ENCODE results near the gene THAP6.
"Not testable (repeated sequence)": the region's sequence is repeated elsewhere in the genome, so short reads cannot be mapped to it uniquely, and the experiment has no call there.

Gene THAP6

DNA sequence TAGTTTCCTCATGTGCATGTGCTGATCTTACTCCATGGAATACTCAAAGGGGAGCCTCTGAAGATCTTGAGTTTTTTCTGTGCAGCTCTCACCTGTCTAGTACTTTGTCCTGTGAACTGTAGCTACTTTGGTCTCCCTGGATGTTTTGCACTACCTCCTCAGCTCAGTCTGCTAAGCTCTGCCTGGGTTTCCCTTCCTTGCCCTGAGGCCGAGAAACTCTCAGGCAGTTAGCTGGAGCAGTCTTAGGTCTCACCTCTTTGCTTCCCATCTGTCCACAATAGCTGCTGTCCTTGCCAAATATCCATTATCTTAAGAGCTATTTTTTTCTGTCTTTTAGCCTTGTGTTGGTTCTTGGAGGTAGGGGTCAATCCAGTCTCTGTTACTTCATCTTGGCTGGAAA, 11.6 kb downstream of the THAP6 start:
- no peak for DNase-seq (ENCODE audit: low read depth)

DNA sequence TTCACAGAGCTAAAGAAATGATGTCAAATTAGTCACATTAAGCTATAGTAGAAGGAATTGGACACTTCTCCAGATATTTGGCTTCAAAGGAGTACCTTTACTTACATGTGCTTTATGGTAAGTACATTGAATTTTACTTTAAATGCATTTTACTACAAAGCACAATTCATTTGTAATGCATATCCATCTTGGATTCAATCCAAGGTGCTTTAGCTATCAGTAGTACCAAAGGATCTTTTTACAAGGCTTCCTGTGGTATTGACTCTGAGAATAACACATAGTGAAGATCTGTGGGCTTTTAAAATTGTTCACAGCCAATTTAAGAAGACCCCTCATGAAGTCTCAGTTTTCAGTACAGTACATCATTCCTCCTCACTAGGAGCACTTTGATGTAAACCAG, 13.2 kb downstream of the THAP6 start:
- DNase-seq (ENCODE audit: low read depth): no peak

DNA sequence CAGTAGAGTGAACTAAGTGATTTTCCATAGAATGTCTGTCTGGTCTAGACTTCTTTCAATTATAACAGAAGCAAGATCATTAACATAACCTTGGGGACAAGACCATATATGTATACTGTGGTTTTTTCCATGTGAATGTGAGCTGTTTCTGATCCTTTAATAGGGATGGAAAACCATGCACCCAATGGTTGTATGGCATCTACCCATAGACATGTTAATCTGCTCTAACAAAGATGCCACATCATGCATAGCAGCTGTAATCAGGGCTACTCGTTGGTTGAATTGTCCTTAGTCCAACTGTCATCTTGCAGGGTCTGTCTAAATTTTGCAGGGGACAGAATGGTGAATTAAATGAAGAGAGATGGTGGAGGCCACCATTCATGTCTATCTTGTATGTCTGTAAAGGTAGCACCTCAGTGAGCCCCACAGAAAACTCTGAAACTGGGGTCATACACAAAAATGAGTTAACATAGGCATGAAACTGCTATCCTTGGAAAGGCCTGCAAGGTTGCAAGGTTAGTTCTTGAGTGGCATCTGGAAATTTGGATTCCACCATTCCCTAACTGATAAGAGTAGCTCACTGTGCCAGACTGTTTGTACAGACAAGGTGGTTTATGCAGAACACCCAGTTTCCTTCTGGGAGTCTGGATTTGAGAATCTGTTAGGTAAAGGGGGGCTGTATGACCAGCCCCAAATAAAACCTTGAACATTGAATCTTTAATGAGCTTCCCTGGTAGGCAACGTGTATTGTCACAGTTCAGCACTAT, 16.5 kb downstream of the THAP6 start:
- DNase-seq (ENCODE audit: low read depth): no peak

DNA sequence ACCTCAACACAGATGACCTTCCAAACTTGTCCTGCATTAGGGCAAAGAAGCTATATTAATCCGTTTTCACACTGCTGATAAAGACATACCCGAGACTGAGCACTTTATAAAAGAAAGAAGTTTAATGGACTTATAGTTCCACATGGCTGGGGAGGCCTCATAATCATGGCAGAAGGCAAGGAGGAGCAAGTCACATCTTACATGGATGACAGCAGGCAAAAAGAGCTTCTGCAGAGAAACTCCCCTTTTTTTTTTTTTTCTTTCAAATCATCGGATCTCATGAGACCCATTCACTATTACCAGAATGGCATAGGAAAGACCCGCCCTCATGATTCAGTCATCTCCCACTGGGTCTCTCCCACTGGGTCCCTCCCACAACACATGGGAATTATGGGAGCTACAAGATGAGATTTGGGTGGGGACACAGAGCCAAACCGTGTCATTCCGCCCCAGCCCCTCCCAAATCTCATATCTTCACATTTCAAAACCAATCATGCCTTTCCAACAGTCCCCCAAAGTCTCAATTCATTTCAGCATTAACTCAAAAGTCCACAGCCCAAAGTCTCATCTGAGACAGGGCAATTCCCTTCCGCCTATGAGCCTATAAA, 17.4 kb downstream of the THAP6 start:
- not testable (repeated sequence) for DNase-seq (ENCODE audit: low read depth)

DNA sequence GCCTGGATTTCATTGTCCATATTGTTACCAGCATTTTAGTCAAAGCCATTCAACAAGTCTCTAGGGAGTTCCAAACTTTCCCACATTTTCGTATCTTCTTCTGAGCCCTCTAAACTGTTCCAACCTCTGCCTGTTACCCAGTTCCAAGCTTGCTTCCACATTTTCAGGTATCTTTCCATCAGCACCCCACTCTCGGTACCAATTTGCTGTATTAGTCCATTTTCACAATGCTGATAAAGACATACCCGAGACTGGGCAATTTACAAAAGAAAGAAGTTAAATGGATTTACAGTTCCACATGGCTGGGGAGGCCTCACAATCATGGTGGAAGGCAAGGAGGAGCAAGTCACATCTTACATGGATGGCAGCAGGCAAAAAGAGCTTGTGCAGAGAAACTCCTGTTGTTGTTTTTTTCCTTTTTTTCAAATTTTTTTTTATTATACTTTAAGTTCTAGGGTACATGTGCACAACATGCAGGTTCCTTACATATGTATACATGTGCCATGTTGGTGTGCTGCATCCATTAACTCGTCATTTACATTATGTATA, 19.1 kb downstream of the THAP6 start:
- DNase-seq (ENCODE audit: low read depth): not testable (repeated sequence)

DNA sequence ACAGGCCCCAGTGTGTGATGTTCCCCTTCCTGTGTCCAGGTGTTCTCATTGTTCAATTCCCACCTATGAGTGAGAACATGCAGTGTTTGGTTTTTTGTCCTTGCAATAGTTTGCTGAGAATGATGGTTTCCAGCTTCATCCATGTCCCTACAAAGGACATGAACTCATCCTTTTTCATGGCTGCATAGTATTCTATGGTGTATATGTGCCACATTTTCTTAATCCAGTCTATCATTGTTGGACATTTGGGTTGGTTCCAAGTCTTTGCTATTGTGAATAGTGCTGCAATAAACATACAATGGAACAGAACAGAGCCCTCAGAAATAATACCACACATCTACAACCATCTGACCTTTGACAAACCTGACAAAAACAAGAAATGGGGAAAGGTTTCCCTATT, 19.7 kb downstream of the THAP6 start:
- DNase-seq (ENCODE audit: low read depth): not testable (repeated sequence)

DNA sequence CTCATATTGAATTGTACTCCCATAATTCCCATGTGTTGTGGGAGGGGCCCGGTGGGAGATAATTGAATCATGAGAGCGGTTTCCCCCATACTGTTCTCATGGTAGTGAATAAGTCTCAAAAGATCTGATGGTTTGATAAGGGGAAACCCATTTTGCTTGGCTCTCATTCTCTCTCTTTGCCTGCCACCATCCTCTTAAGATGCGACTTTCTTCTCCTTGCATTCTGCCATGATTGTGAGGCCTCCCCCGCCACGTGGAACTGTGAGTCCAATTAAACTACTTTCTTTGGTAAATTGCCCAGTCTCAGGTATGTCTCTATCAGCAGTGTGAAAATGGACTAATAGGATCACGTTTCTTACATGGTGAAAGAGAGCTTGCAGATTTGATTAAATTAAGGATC, 23.0 kb downstream of the THAP6 start:
- DNase-seq (ENCODE audit: low read depth): not testable (repeated sequence)

DNA sequence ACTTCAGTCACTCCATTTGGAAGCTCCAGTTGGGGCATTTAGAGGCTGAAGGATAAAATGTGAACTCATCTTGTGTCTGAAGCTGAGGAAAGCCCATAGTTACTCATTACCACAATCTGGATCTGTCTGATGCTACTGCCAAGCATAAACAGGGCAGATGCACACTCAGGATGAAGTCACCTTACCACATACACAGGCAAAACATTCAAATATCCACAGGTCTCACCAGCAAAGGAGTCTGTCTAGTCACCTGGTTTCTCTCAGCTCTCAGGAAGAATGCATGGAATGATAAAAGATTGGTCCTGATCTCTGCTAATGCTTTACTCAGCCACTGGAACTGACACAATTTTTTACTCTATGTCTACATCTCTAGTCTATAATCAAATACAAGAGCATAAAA, 28.6 kb downstream of the THAP6 start:
- peak; percentile 99 for DNase-seq (ENCODE audit: low read depth)

DNA sequence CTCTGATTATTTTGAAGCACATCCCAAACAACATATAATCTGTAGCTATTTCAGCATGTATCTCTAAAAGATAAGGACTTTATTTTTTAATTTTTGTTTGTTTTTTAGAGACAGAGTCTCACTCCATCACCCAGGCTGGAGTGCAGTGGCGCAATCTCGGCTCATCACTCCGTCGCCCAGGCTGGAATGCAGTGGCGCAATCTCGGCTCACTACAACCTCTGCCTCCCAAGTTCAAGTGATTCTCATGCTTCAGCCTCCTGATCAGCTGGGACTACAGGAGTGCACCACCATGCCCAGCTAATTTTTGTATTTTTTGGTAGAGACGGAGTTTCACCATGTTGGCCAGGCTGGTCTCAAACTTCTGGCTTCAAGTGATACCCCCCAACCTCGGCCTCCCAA, 29.9 kb downstream of the THAP6 start:
- DNase-seq (ENCODE audit: low read depth): peak; percentile 74

DNA sequence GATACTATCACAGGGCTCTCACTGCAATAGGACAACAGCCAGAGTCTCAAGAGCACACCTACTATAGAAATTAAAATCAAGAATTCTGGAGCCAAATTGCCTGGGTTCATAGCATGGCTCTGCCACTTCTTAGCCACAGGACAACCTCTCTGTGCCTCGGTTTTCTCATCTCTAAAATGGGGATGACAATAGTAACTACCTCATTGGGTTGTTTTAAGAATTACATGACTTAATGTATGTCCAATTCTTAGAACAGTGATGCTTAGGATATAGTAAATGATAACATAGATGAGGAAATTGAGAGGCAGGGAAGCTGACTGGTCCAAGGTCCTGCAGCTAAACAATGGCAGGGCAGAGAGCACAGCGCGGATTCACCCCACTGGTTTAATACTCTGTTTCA, 30.6 kb downstream of the THAP6 start:
- no peak for DNase-seq (ENCODE audit: low read depth)

DNA sequence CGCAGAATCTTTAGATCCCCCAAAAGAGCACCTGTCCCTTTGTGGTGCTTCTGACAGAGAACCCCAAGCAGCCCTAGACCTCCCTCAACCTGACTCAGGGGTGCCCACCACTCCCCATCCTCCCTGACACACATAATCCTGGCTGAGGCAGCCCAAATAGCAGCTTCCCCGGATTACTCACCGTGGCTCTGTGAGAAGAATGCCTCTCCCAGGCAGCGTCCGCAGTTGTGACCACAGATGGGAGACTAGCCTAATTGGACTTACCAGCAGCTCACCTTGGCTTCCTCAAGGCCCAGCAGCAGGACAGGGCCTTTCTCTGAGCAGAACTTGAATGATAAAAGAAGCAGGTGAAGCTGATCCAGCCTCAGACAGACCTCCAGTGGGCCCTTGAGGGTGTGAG, 31.3 kb downstream of the THAP6 start:
- peak; percentile 80 for DNase-seq (ENCODE audit: low read depth)

DNA sequence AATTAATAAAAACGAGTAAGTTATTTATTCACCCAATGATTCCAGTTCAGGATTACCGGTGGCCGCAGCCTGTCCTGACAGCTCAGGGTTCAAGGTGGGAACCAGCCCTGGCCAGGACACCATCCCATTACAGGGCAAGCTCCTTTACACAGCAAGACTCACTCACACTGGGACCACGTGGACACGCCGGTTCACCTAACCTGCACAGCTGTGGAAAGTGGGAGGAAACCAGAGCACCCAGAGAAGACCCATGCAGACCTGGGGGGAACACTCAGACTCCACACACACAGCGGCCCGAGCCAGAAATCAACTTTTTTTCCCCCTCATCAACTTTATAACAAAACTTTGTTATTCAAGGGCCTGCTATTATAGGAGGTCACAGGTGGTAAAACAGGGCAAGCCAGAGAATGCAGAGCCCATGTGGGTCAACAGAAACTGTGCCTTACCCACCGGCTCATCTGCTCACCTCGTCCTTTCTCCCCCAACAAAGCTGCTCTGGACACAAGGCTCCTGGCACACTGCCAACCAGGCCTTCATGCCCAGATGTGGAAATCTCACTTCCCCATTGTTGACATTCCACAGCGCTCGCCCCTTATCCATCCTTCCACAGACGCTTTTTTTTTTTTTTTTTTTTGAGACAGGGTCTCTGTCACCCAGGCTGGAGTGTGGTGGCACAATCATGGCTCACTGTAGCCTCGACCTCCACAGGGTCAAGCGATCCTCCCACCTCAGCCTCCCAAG, 33.5 kb downstream of the THAP6 start:
- DNase-seq (ENCODE audit: low read depth): peak; percentile 72

DNA sequence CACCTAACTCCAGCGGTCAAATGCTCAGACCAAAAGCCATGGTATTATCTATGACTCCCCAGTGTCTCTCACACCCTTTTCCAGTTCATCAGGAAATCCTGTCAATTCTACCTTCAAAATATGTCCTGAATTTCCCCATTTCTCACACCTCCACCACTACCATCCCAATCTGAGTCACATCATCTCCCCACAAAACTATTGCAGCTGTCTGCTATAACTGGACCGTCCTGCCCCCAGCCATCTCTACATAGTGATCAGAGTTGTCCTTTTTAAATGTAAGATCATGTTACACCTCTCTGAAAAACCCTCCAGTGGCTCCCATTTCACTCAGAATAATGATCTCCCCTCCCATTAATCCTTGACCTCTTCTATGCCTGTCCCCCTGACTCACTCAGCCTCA, 34.7 kb downstream of the THAP6 start:
- DNase-seq (ENCODE audit: low read depth): no peak

DNA sequence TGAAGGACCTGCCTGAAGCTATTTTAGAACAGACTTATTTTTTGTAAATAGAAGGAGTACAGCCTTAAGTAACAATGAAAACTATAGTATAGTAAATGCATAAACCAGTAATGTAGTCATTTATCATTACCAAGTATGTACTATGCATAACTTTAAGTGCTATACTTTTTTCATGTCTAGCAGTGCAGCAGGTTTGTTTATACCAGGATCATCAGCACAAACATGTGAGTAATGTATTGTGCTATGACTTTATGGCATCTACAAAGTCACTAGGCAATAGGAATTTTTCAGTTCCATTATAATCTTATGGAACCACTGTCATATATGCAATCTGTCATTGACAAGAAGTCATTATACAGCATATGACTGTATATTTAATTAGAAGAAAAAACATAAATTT, 38.2 kb downstream of the THAP6 start:
- no peak for DNase-seq (ENCODE audit: low read depth)

DNA sequence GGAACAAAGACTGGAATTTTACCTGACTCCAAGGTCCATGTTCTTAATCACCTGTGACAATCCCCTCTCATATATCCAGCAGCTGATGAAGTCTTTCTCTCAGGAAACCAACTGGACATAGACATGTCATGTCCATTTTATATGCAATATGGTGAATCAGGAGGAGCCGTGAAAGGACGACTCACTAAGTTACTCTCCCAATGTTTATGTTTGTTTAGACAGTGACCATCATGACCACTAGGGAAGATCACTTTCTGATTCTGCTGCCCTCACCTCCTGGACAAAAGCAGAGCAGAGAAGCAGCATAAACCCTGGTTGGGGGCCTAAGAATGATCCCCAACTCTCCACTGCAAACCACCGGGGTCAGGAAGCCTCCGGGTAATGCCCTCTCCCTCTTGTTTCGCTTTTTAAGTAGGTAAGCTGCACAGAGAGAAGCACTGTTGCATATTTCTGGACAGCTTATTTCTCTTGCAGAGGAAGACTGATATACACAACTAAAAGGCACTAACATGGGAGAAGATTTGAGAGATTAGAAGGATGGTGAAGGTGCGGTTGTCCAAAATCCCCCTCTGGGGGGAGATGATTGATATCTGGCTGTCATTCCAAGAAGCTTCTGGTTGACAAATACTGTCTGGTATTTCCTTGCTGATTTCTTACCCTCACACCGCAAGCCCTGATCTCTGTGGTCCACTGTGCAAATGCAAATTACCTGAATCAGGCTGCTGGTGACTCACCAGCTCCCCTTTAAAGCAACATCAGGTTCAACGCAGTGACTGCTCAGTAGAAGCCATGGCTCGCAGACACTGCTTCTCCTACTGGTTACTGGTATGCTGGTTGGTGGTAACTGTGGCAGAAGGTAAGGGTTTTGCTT, 41.3 kb downstream of the THAP6 start, which contains the start of gene ODAPH:
Gene ODAPH (plus strand): TSS at position 773 of the 871 bp plus-strand sequence. CDS start 17 bp downstream, at position 790.
- DNase-seq (ENCODE audit: low read depth): peak; percentile 91

DNA sequence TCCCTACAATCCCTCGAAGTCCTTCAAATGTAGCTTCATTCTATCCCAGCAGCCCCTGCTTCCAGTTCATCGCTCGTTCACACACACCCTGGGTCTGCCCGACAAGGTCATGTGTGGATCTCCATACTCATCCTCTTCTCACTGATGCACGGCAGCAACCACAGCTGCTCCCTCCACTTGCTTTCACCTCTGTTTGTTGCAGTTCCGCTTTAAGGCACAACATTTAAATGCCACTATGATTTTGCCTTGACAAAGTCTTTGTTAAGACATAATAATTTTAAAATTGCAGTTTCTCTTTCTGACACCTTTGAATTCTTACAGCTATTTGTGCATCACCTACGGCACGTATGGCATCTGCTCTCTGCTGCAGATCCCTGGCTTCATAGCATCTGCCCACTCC, 43.4 kb downstream of the THAP6 start:
- no peak for DNase-seq (ENCODE audit: low read depth)

DNA sequence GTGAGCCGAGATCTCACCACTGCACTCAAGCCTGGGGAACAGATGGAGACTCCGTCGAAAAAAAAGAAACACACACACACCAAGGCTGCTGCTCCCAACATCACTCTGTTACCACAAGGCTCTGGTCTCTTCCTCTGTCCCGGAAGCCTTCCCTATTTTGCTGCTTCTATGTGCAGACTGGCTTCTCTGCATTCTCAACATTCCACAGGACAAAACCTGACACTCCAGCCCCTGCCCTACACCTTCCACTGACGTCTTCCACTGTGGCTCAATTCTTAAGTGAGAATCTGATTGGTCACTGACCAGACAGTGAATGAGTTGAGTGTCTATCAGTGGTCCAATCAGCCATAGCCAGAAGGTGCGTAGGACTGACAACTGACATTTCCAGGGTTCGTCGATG, 47.5 kb downstream of the THAP6 start:
- peak; percentile 22 for DNase-seq (ENCODE audit: low read depth)

DNA sequence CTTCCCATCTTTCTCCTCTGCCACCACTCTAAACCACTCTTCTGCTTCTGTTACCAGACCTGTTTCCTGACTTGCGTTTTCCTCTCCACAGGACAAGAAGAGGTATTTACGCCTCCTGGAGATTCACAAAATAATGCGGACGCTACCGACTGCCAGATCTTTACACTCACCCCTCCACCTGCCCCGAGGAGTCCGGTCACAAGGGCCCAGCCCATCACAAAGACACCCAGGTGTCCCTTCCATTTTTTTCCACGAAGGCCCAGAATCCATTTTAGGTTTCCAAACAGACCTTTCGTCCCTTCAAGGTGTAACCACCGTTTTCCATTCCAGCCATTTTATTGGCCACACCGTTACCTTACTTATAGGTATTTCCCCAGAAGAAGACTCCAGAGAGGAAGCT, 49.8 kb downstream of the THAP6 start:
- no peak for DNase-seq (ENCODE audit: low read depth)

DNA sequence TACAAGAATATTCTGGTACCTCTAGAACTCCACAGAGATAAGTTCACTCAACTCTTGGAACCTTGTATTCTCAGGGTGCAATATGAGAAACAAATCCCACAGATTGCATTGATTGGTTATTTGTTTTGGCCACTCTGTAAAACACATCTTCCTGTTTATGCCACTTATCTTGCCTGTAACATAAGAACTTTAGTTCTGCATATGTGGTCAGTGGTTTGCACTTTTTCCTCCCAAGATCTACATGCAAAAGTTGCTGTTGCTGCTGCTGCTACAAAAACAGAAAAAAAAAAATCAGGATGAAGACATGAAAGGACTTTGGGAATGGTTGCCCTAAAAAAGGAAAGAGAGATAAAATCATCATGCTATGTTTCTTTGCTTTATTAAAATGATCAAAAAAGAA, 51.2 kb downstream of the THAP6 start:
- no peak for DNase-seq (ENCODE audit: low read depth)

DNA sequence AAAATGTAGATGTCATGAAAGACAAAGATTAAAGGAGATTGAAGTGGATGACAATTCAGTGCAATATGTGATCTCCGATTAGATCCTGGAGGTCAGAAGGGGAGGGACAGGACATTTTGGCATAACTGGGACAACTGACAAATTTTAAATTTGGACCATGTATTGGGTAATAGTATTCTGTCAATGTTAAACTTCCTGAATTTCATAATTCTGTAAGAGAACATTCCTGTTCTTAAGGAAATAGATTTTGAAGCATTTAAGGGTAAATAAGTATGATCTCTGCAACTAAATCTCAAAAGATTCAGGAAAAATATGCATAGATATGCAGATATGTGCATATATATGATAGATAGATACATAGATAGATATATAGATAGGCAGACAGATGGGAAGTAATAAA, 52.6 kb downstream of the THAP6 start:
- DNase-seq (ENCODE audit: low read depth): no peak

DNA sequence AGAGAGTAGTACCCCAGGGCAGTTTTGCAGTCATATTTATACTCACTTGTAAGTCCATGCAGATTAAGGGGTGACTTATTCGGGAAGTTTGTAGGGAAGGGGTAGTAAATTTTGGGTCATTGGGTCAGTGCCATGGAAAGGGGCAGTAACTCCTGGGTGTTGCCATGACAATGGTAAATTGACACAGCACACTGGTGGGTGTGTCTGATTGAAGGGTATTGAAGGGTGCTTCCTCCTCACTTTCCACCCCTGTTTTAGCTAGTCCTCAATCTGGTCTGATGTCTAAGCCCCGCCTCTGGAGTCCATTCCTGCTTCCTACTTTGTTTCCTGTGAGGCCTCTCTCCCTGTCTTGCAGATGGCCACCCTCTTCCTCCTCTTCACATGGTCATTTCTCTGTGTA, 53.5 kb downstream of the THAP6 start:
- no peak for DNase-seq (ENCODE audit: low read depth)

Data from amniotic epithelial cell (primary cell).